Measurements from ENCODE around the gene SDS.

GRCh38 chr12:113369391-113369985 lies 34.2 kb downstream of the SDS start:
- TF ChIP-seq CTCF (IDR thresholded peaks at IDR 0.05) (no peak), POLR2A (IDR thresholded peaks at IDR 0.05) (no peak)
